Natural killer cell treated with Interleukin-12 subunit alpha and Interleukin-12 subunit beta and Interleukin-15 and Interleukin-18, amount 100 ng/mL, for 72 hours (primary cell): ENCODE results near the gene SLCO4A1. TPM values are rescaled to one million over a fixed set of nuclear protein-coding genes. Genes with fewer than 3 reads are reported as not detected.

Source experiments
- ATAC-seq, 2 donors: fragments of 150-1000 bp; cut with Tn5 transposase in 1 of 2; sonication (Bioruptor Pico), chemical (Tn5 transposase) in 1 of 2; 2 replicates each; pipeline ENCODE4 v1.10.0; 2021
- DNase-seq: peaks from one replicate; pipeline ENCODE4 v3.0.0; 2022; ENCODE audit warnings: low spot score
- H3K27ac Mint-ChIP-seq, 2 donors: 1 replicate in 1 of 2; 2 replicates in 1 of 2; pipeline ENCODE4 v1.8.0; 2022; ENCODE audit warnings: mixed read lengths in 2 of 2, mild to moderate bottlenecking in 1 of 2, moderate library complexity in 1 of 2
- H3K27me3 Mint-ChIP-seq, 2 donors: 1 replicate in 1 of 2; 2 replicates in 1 of 2; pipeline ENCODE4 v1.8.0; 2022; ENCODE audit warnings: mixed read lengths in 2 of 2
- H3K36me3 Mint-ChIP-seq: one replicate; pipeline ENCODE4 v1.8.0; 2022; ENCODE audit warnings: mixed read lengths
- H3K4me1 Mint-ChIP-seq, 2 donors: 1 replicate in 1 of 2; 2 replicates in 1 of 2; pipeline ENCODE4 v1.8.0; 2022; ENCODE audit warnings: low read depth in 2 of 2, mixed read lengths in 2 of 2, mild to moderate bottlenecking in 1 of 2
- H3K4me3 Mint-ChIP-seq: one replicate; pipeline ENCODE4 v1.8.0; 2022; ENCODE audit warnings: mixed read lengths
- H3K9me3 Mint-ChIP-seq: 2 replicates; pipeline ENCODE4 v1.8.0; 2022; ENCODE audit warnings: mixed read lengths
- total RNA-seq, 2 donors: library from RNA; stranded (reverse); gene quantifications; one replicate each; pipeline ENCODE4 v1.2.3, GENCODE V29; 2022

SLCO4A1 gene
- 10 to 100 TPM; 42.9 to 88.3 TPM for total RNA-seq

- no peaks in the 10 kb centered on the region for H3K36me3 Mint-ChIP-seq
- H3K9me3 Mint-ChIP-seq = no peaks in the 10 kb centered on the region
- H3K4me3 Mint-ChIP-seq = peak within 1 kb of the TSS; percentile 81
- peak within 1 kb of the TSS in 1 of 2 donors; percentile 55 for H3K27ac Mint-ChIP-seq
- DNase-seq = peak; percentile 93
- peak; percentile 92 to 96 for ATAC-seq
- no peaks in the 10 kb centered on the region for H3K27me3 Mint-ChIP-seq
- peaks cover 7 to 10% of the 10 kb centered on the region in 2 donors for H3K4me1 Mint-ChIP-seq
Measured at GRCh38 chr20:62642051-62642665, at the start of gene SLCO4A1. TSS of gene SLCO4A1 (plus strand) at chr20:62642503. CDS start at chr20:62656455, 13,952 bp downstream.

DNA sequence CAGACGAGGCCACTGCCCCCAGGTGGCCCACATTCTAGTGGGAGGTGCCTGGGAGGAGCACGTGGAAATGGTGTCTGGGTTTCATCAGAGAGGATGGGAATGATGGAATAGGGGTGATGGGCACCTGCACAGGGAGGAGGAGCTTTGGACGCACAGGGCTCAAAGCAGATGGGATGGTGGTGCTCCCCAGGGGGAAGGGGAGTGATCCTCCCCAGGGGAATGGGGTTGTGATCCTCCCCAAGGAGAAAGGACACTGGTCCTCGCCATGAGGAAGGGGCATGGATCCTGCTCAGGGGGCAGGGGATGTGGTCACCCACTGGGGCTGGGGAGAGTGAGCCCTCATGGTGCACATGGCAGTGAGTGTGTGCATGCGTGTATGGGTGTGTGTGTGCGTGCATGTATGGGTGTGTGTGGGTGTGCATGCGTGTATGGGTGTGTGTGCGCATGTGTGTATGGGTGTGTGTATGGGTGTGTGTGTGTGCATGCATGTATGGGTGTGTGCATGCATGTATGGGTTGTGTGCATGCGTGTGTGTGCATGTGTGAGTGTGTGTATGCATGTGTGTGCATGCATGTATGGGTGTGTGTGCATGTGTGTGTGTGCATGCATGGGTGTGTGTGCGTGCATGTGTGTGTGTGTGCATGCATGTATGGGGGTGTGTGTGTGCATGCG is 49.7 kb upstream of the SLCO4A1 start:
- Mint-ChIP-seq H3K4me1 (peaks cover 5 to 6% of the 10 kb centered on the region in 2 donors), H3K27me3 (peaks cover 11 to 21% of the 10 kb centered on the region in 2 donors), H3K4me3 (no peak overlapping the region), H3K36me3 (no peaks in the 10 kb centered on the region), H3K27ac (no peak overlapping the region), H3K9me3 (no peaks in the 10 kb centered on the region)
- peak in 1 of 2 donors; percentile 6 for ATAC-seq
- no peak for DNase-seq

- no peak overlapping the region for H3K4me3 Mint-ChIP-seq
- peaks cover 5 to 10% of the 10 kb centered on the region in 2 donors for H3K4me1 Mint-ChIP-seq
- no peak for ATAC-seq
- no peaks in the 10 kb centered on the region for H3K36me3 Mint-ChIP-seq
- peaks cover 15 to 21% of the 10 kb centered on the region in 2 donors for H3K27me3 Mint-ChIP-seq
- no peak overlapping the region for H3K27ac Mint-ChIP-seq
- DNase-seq = no peak
- no peaks in the 10 kb centered on the region for H3K9me3 Mint-ChIP-seq
Measured at GRCh38 chr20:62593616-62594015, 48.7 kb upstream of the SLCO4A1 start.

- no peaks in the 10 kb centered on the region for H3K9me3 Mint-ChIP-seq
- H3K4me1 Mint-ChIP-seq = peaks cover 5 to 16% of the 10 kb centered on the region in 2 donors
- H3K27ac Mint-ChIP-seq = peak overlapping the region in 1 of 2 donors; percentile 24
- no peak for DNase-seq
- H3K4me3 Mint-ChIP-seq = no peak overlapping the region
- H3K27me3 Mint-ChIP-seq = peaks cover 15 to 21% of the 10 kb centered on the region in 2 donors
- ATAC-seq = no peak
- no peaks in the 10 kb centered on the region for H3K36me3 Mint-ChIP-seq
Measured at GRCh38 chr20:62595069-62595468, 47.2 kb upstream of the SLCO4A1 start.

- Mint-ChIP-seq H3K4me1 (peaks cover 7 to 18% of the 10 kb centered on the region in 2 donors), H3K27ac (no peak overlapping the region), H3K4me3 (no peak overlapping the region), H3K36me3 (no peaks in the 10 kb centered on the region), H3K27me3 (peaks cover 15 to 21% of the 10 kb centered on the region in 2 donors), H3K9me3 (no peaks in the 10 kb centered on the region)
- no peak for DNase-seq
- no peak for ATAC-seq
Measured at GRCh38 chr20:62595491-62595890, 46.8 kb upstream of the SLCO4A1 start.

DNA sequence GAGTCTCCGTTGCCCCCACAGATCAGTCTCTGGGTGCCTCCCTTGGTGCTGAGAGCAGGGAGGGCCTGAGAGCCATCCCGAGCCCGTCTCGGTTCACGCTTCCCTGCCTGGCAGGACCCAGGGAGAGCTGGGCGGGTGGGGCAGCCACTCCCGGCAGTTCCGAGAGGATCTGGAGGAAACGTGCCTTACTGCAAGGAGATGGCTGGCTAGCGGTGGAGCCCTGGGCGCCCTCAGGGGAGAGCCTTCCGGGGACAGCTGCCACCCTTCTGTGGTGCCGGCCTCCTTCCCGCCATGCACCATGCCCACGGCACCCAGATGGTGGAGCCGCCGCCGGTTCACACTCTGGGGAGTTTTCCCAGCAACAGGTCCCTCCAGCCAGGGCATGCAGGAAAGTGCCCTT is 45.8 kb upstream of the SLCO4A1 start:
- no peak overlapping the region for H3K4me3 Mint-ChIP-seq
- peaks cover 13 to 25% of the 10 kb centered on the region in 2 donors for H3K4me1 Mint-ChIP-seq
- H3K9me3 Mint-ChIP-seq = no peaks in the 10 kb centered on the region
- no peak overlapping the region for H3K27ac Mint-ChIP-seq
- no peaks in the 10 kb centered on the region for H3K36me3 Mint-ChIP-seq
- H3K27me3 Mint-ChIP-seq = peaks cover 15 to 18% of the 10 kb centered on the region in 2 donors
- DNase-seq = no peak
- no peak for ATAC-seq

GRCh38 chr20:62596921-62597320 is 45.4 kb upstream of the SLCO4A1 start:
- Mint-ChIP-seq H3K4me3 (no peak overlapping the region), H3K27ac (no peak overlapping the region), H3K4me1 (peaks cover 11 to 27% of the 10 kb centered on the region in 2 donors), H3K9me3 (no peaks in the 10 kb centered on the region), H3K36me3 (no peaks in the 10 kb centered on the region), H3K27me3 (peaks cover 13% of the 10 kb centered on the region in 2 donors)
- DNase-seq = no peak
- no peak for ATAC-seq

- no peak for DNase-seq
- Mint-ChIP-seq H3K27ac (peak overlapping the region in 1 of 2 donors; percentile 17), H3K4me3 (no peak overlapping the region), H3K27me3 (peaks cover 13% of the 10 kb centered on the region in 2 donors), H3K36me3 (no peaks in the 10 kb centered on the region), H3K9me3 (no peaks in the 10 kb centered on the region), H3K4me1 (peaks cover 17 to 33% of the 10 kb centered on the region in 2 donors)
- ATAC-seq = no peak
Measured at GRCh38 chr20:62597416-62598115, 44.7 kb upstream of the SLCO4A1 start.

DNA sequence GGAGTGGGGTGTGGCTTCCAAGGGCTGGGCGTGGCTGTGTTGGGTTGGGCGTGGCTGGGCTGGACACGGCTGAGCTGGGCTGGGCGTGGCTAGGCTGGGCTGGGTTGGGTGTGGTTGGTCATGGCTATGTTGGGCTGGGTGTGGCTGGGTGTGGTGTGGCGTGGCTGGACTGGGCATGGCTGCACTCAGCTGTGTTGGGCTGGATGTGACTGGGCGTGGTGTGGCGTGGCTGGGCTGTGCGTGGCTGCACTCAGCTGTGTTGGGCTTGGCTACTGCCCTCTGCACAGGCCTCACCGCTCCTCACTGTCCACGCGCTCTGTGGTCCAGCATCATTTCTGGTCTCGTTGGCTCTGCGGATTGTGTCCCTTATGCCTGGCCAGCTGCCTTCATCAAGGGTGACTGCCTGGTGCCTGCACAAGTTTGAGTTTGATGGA is 43.5 kb upstream of the SLCO4A1 start:
- H3K9me3 Mint-ChIP-seq = no peaks in the 10 kb centered on the region

DNA sequence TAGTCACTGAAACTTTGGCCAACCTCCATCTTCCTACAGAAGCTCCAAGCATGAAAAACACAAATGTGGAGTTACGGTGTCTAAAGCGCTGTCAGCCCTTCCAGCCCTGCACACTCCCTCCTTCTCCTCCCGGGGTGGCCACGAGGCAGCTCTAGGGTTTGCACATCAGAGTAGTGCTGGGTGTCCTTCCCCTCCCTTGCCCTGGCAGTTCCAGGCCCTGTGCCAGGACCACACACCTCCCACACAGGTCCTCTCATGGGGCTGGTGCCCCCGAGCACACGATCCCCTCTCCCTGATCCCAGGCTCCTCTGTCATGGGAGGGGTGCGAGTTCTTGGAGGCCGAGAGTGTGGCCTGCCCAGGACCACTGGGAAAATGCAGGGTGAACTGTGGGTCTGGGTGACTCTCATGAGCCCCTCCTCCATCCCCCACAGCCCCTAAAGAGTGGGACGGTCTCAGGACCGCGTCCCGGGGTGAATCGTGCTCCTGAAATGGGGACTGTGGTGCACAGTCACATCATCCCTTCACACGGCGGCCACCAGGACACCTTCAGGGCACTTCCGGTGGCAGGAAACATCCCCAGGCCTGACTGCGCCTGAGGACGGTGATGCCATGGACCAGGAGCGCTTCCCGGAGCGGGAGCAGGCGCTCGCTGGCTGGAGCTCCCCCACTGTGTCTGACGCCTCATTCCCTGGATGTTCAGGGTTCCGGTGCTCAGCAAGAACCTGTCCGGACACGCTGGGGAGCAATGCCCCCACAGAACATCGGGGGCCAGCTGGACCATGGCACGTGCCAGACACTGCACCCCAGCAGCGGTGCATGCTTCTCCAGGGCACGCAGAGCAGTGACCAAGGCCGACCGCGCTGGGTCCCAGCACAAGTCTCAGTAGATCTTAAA is 42.8 kb upstream of the SLCO4A1 start:
- no peak for ATAC-seq
- Mint-ChIP-seq H3K27me3 (peaks cover 12 to 13% of the 10 kb centered on the region in 2 donors), H3K4me1 (peaks cover 24 to 39% of the 10 kb centered on the region in 2 donors), H3K36me3 (no peaks in the 10 kb centered on the region), H3K4me3 (no peak overlapping the region), H3K27ac (no peak overlapping the region), H3K9me3 (no peaks in the 10 kb centered on the region)
- DNase-seq = no peak

More for the DNA sequence above, 43.5 kb upstream of the SLCO4A1 start:
- ATAC-seq (no peak), DNase-seq (no peak)
- Mint-ChIP-seq H3K4me1 (peaks cover 24 to 39% of the 10 kb centered on the region in 2 donors), H3K36me3 (no peaks in the 10 kb centered on the region), H3K4me3 (no peak overlapping the region), H3K27me3 (peaks cover 13% of the 10 kb centered on the region in 2 donors), H3K27ac (no peak overlapping the region)

GRCh38 chr20:62601172-62601571 is 41.1 kb upstream of the SLCO4A1 start:
- DNase-seq (no peak), ATAC-seq (no peak)
- Mint-ChIP-seq H3K36me3 (no peaks in the 10 kb centered on the region), H3K27me3 (peaks cover 0 to 4% of the 10 kb centered on the region in 2 donors), H3K4me3 (peak overlapping the region; percentile 43), H3K9me3 (no peaks in the 10 kb centered on the region), H3K27ac (peak overlapping the region; percentile 65 to 71), H3K4me1 (peaks cover 35 to 43% of the 10 kb centered on the region in 2 donors)

- no peaks in the 10 kb centered on the region for H3K9me3 Mint-ChIP-seq
- H3K36me3 Mint-ChIP-seq = no peaks in the 10 kb centered on the region
- H3K4me1 Mint-ChIP-seq = peaks cover 38 to 45% of the 10 kb centered on the region in 2 donors
- ATAC-seq (no peak), DNase-seq (no peak)
- peak overlapping the region; percentile 64 for H3K4me3 Mint-ChIP-seq
- H3K27me3 Mint-ChIP-seq = peaks cover 0 to 4% of the 10 kb centered on the region in 2 donors
- peak overlapping the region; percentile 71 to 94 for H3K27ac Mint-ChIP-seq
Measured at GRCh38 chr20:62601714-62602113, 40.6 kb upstream of the SLCO4A1 start.

- no peaks in the 10 kb centered on the region for H3K36me3 Mint-ChIP-seq
- H3K4me3 Mint-ChIP-seq = peak overlapping the region; percentile 64
- ATAC-seq (peak; percentile 42 to 68), DNase-seq (peak; percentile 80)
- H3K27ac Mint-ChIP-seq = peak overlapping the region; percentile 71 to 94
- H3K9me3 Mint-ChIP-seq = no peaks in the 10 kb centered on the region
- peaks cover 0 to 4% of the 10 kb centered on the region in 2 donors for H3K27me3 Mint-ChIP-seq
- H3K4me1 Mint-ChIP-seq = peaks cover 43 to 48% of the 10 kb centered on the region in 2 donors
Measured at GRCh38 chr20:62602550-62602949, 39.8 kb upstream of the SLCO4A1 start.
